Upper lobe of left lung (tissue), 4 donors: ENCODE results near the gene CTBP1.

Experiments used
- EP300 ChIP-seq, 4 donors: sonication (generic); formaldehyde crosslinking; IDR thresholded peaks; one replicate each; pipeline ENCODE4 v1.5.1; 2017; ENCODE audit warnings: antibody characterized with exemption in 4 of 4, control low read depth in 2 of 4
- POLR2A ChIP-seq, 4 donors: fragments of 450-650 bp; IDR thresholded peaks; one replicate each; pipeline ENCODE4 v1.5.1; 2016 to 2017; ENCODE audit warnings: antibody characterized with exemption in 4 of 4, mild to moderate bottlenecking in 2 of 4
- POLR2AphosphoS5 ChIP-seq, 2 donors: sonication (generic); formaldehyde crosslinking; IDR thresholded peaks; one replicate each; pipeline ENCODE4 v1.5.1; 2017; ENCODE audit warnings: antibody characterized with exemption in 2 of 2
- TF ChIP-seq, protein P1 (sequence below), 6 experiments: fragments of 450-650 bp in 4 of 6; fragments of 200-600 bp in 2 of 6; sonication (generic) in 2 of 6; IDR thresholded peaks; one replicate each; pipeline ENCODE4 v1.5.1; 2016 to 2019; ENCODE audit warnings: antibody characterized with exemption in 6 of 6

DNA sequence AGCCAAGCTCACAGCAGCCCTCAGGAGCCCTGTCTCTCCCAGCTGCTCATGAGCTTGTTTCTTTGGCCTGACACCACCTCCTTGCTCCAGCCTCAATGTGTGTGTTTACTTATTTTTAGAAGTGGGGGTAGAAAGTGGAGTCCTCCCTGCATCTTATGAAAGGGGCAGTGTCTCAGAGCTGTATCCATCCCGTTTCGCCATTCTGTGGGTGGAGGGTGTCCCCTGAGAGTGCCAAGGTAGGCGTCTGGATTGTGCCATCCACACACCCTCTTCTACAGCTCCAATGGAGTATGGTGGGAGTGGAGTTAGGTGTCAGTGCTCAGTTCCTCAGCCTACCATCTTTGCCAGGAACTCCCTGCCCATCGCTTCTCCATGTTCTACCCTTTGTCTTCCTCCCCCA lies 84.9 kb downstream of the CTBP1 start:
- TF ChIP-seq POLR2AphosphoS5 (IDR thresholded peaks at IDR 0.05) (no peak), POLR2A (IDR thresholded peaks at IDR 0.05) (no peak), EP300 (IDR thresholded peaks at IDR 0.05) (no peak)
- TF ChIP-seq, protein P1, sequence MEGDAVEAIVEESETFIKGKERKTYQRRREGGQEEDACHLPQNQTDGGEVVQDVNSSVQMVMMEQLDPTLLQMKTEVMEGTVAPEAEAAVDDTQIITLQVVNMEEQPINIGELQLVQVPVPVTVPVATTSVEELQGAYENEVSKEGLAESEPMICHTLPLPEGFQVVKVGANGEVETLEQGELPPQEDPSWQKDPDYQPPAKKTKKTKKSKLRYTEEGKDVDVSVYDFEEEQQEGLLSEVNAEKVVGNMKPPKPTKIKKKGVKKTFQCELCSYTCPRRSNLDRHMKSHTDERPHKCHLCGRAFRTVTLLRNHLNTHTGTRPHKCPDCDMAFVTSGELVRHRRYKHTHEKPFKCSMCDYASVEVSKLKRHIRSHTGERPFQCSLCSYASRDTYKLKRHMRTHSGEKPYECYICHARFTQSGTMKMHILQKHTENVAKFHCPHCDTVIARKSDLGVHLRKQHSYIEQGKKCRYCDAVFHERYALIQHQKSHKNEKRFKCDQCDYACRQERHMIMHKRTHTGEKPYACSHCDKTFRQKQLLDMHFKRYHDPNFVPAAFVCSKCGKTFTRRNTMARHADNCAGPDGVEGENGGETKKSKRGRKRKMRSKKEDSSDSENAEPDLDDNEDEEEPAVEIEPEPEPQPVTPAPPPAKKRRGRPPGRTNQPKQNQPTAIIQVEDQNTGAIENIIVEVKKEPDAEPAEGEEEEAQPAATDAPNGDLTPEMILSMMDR (IDR thresholded peaks at IDR 0.05): no peak
